GM18868 (cell line): ENCODE measurements around the gene TBC1D17.

ENCODE experiments used
- ATAC-seq: cut with Tn5 transposase; IDR thresholded peaks from one replicate; pipeline ENCODE4 v1.9.1; 2021; ENCODE audit warnings: mild to moderate bottlenecking, moderate library complexity; ENCODE audit not compliant: unreplicated experiment

TBC1D17 gene

GRCh38 chr19:49877020-49877878 lies at the start of gene TBC1D17, which contains the start of gene AKT1S1:
TSS of gene TBC1D17 (plus strand) at chr19:49877702. CDS start at chr19:49877724, 22 bp downstream.
TSS of gene AKT1S1 (minus strand) at chr19:49877355. CDS start at chr19:49873295, 4,060 bp downstream.
- ATAC-seq, result peak; percentile 53

GRCh38 chr19:49829200-49829599 lies 48.3 kb upstream of the TBC1D17 start:
- ATAC-seq, result no peak

GRCh38 chr19:49829721-49830120 lies 47.8 kb upstream of the TBC1D17 start:
- ATAC-seq, result no peak

- ATAC-seq, result no peak
These were observed 46.7 kb upstream of the TBC1D17 start for GRCh38 chr19:49830766-49831165.

GRCh38 chr19:49831592-49831991 lies 45.9 kb upstream of the TBC1D17 start:
- ATAC-seq, result no peak

GRCh38 chr19:49832556-49832955 lies 44.9 kb upstream of the TBC1D17 start:
- ATAC-seq, result no peak

- no peak for ATAC-seq
These were observed 43.9 kb upstream of the TBC1D17 start for GRCh38 chr19:49833599-49833998.

- no peak for ATAC-seq
These were observed 41.9 kb upstream of the TBC1D17 start for GRCh38 chr19:49835562-49835961.

GRCh38 chr19:49836176-49837008 lies 41.1 kb upstream of the TBC1D17 start:
- ATAC-seq, result no peak

- ATAC-seq, result no peak
These were observed 40.5 kb upstream of the TBC1D17 start for GRCh38 chr19:49837009-49837310.

GRCh38 chr19:49837425-49837824 lies 40.1 kb upstream of the TBC1D17 start:
- no peak for ATAC-seq

- no peak for ATAC-seq
These were observed 38.5 kb upstream of the TBC1D17 start for GRCh38 chr19:49838885-49839588.

GRCh38 chr19:49839713-49840112 lies 37.8 kb upstream of the TBC1D17 start:
- no peak for ATAC-seq

- ATAC-seq, result no peak
These were observed 37.2 kb upstream of the TBC1D17 start for GRCh38 chr19:49840321-49840720.

- ATAC-seq, result no peak
These were observed 36.7 kb upstream of the TBC1D17 start for GRCh38 chr19:49840736-49841249.

- no peak for ATAC-seq
These were observed 34.2 kb upstream of the TBC1D17 start for GRCh38 chr19:49843265-49843664.

- ATAC-seq, result no peak
These were observed 33.1 kb upstream of the TBC1D17 start for GRCh38 chr19:49844138-49845095.

- ATAC-seq, result no peak
These were observed 32.1 kb upstream of the TBC1D17 start for GRCh38 chr19:49845414-49845813.

GRCh38 chr19:49846408-49846807 lies 31.1 kb upstream of the TBC1D17 start:
- ATAC-seq, result no peak
